HG03521 (cell line): Measurements from ENCODE around the gene PITRM1.
"Not testable (repeated sequence)": the region's sequence is repeated elsewhere in the genome, so short reads cannot be mapped to it uniquely, and the experiment has no call there.

Source experiments
- ATAC-seq: cut with Tn5 transposase; IDR thresholded peaks from one replicate; pipeline ENCODE4 v1.9.1; 2021; ENCODE audit warnings: mild to moderate bottlenecking, moderate library complexity; ENCODE audit not compliant: unreplicated experiment

Gene PITRM1

GRCh38 chr10:3123571-3124411 is 48.8 kb downstream of the PITRM1 start:
- no peak for ATAC-seq

- no peak for ATAC-seq
These were observed 49.9 kb downstream of the PITRM1 start for GRCh38 chr10:3122486-3123205.

GRCh38 chr10:3122034-3122433 is 50.5 kb downstream of the PITRM1 start:
- ATAC-seq, result no peak

GRCh38 chr10:3119796-3120459 is 52.7 kb downstream of the PITRM1 start:
- ATAC-seq, result no peak

GRCh38 chr10:3118641-3119091 is 53.9 kb downstream of the PITRM1 start:
- ATAC-seq, result no peak

GRCh38 chr10:3117486-3117885 is 55.1 kb downstream of the PITRM1 start:
- ATAC-seq, result no peak

- ATAC-seq, result no peak
These were observed 56.0 kb downstream of the PITRM1 start for GRCh38 chr10:3116508-3117100.

GRCh38 chr10:3115685-3116084 is 56.9 kb downstream of the PITRM1 start:
- ATAC-seq, result no peak

GRCh38 chr10:3113343-3113720 is 59.2 kb downstream of the PITRM1 start:
- ATAC-seq, result no peak

- no peak for ATAC-seq
These were observed 60.9 kb downstream of the PITRM1 start for GRCh38 chr10:3111621-3112163.

- ATAC-seq, result no peak
These were observed 61.6 kb downstream of the PITRM1 start for GRCh38 chr10:3110782-3111620.

- no peak for ATAC-seq
These were observed 62.9 kb downstream of the PITRM1 start for GRCh38 chr10:3109633-3110032.

- ATAC-seq, result no peak
These were observed 63.4 kb downstream of the PITRM1 start for GRCh38 chr10:3109196-3109595.

- ATAC-seq, result no peak
These were observed 63.9 kb downstream of the PITRM1 start for GRCh38 chr10:3108575-3109105.

- ATAC-seq, result no peak
These were observed 64.5 kb downstream of the PITRM1 start for GRCh38 chr10:3108033-3108432.

- no peak for ATAC-seq
These were observed 65.1 kb downstream of the PITRM1 start for GRCh38 chr10:3107426-3107961.

GRCh38 chr10:3106928-3107425 is 65.6 kb downstream of the PITRM1 start:
- ATAC-seq, result no peak

GRCh38 chr10:3106328-3106727 is 66.3 kb downstream of the PITRM1 start:
- ATAC-seq, result not testable (repeated sequence)

GRCh38 chr10:3105905-3106304 is 66.7 kb downstream of the PITRM1 start:
- ATAC-seq, result no peak
